Cardiac fibroblast (primary cell): Measurements from ENCODE around the gene SREBF2.

Experiments used
- DNase-seq, 2 donors: peaks; one replicate each; pipeline versions ENCODE4 v3.0.0 to v3.0.0-alpha.2; 2010; ENCODE audit warnings: low read depth in 2 of 2
- H3K4me3 ChIP-seq, 2 donors: replicated peaks in 1 of 2; 1 replicate in 1 of 2; 2 replicates in 1 of 2; pipeline ENCODE4 v1.5.1; 2011; ENCODE audit warnings: low read depth in 2 of 2, low read length in 2 of 2, mild to moderate bottlenecking in 2 of 2, moderate library complexity in 1 of 2
- CTCF ChIP-seq: IDR thresholded peaks from one replicate; pipeline ENCODE4 v1.5.1; 2011; ENCODE audit warnings: low read depth, mild to moderate bottlenecking, low read length, inconsistent platforms

SREBF2 gene

GRCh38 chr22:41935015-41935351 is 102.1 kb downstream of the SREBF2 start:
- DNase-seq: no peak
- TF ChIP-seq CTCF: no peak

GRCh38 chr22:41935509-41935908 is 102.6 kb downstream of the SREBF2 start:
- TF ChIP-seq CTCF: no peak
- DNase-seq: no peak
- H3K4me3 ChIP-seq: no peak overlapping the region

More at GRCh38 chr22:41935015-41935351, 102.1 kb downstream of the SREBF2 start:
- no peak overlapping the region for H3K4me3 ChIP-seq

- DNase-seq: no peak
- H3K4me3 ChIP-seq: no peak overlapping the region
- no peak for TF ChIP-seq CTCF
These were observed 103.9 kb downstream of the SREBF2 start for GRCh38 chr22:41936894-41937169.

- DNase-seq: no peak
- H3K4me3 ChIP-seq: no peak overlapping the region
- TF ChIP-seq CTCF: no peak
These were observed 107.3 kb downstream of the SREBF2 start for GRCh38 chr22:41939981-41940831.

- TF ChIP-seq CTCF: peak; percentile 87
- DNase-seq: peak; percentile 86 to 95
- H3K4me3 ChIP-seq: no peak overlapping the region
These were observed 108.2 kb downstream of the SREBF2 start for GRCh38 chr22:41940832-41941765.

GRCh38 chr22:41943661-41944209 is 110.8 kb downstream of the SREBF2 start:
- peak in 1 of 2 donors; percentile 44 for DNase-seq
- no peak overlapping the region for H3K4me3 ChIP-seq
- no peak for TF ChIP-seq CTCF
